Fibroblast of mammary gland (primary cell): Measurements from ENCODE around the gene TLCD3B.

Source experiments
- DNase-seq: peaks from one replicate; pipeline ENCODE4 v3.0.0-alpha.2; 2010; ENCODE audit warnings: low read depth
- H3K4me3 ChIP-seq: 2 replicates; pipeline ENCODE4 v1.5.1; 2011; ENCODE audit warnings: low read depth, mild to moderate bottlenecking, low read length, moderate library complexity; ENCODE audit not compliant: control insufficient read depth
- TF ChIP-seq, protein P1 (sequence below): conservative IDR thresholded peaks from 2 replicates; pipeline ENCODE4 v1.5.1; 2011; ENCODE audit warnings: low read depth, low read length, inconsistent platforms; ENCODE audit not compliant: control insufficient read depth, insufficient read depth

The TLCD3B gene

DNA sequence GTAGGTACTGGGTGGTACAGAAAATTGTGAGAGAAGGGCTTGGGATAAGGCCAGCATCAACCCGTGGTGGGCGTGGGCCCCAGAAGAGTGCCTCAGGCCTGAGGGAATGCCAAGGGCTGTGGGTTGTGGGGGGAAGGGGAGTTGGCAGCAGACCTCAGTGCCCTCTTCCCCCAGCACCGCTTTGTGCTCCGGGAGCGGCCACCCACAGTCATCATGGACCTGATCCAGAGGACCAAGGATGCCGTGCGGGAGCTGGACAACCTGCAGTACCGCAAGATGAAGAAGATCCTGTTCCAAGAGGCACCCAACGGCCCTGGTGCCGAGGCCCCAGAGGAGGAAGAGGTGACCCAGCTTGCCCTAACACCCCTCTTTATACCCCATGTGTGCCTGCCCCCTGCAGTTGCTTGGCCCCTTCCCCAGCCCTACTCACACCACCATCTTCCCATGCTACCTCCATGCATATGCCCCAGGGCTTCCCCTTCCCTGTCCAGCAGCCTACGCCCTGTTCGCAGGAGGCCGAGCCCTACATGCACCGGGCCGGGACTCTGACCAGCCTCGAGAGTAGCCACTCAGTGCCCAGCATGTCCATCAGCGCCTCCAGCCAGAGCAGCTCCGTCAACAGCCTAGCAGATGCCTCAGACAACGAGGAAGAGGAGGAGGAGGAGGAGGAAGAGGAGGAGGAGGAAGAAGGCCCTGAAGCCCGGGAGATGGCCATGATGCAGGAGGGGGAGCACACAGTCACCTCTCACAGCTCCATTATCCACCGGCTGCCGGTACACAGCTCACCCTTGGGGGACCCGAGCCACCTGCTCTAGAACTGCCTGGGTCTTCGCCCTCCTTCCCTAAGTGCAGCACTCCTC is 48.3 kb downstream of the TLCD3B start:
- TF ChIP-seq, protein P1, sequence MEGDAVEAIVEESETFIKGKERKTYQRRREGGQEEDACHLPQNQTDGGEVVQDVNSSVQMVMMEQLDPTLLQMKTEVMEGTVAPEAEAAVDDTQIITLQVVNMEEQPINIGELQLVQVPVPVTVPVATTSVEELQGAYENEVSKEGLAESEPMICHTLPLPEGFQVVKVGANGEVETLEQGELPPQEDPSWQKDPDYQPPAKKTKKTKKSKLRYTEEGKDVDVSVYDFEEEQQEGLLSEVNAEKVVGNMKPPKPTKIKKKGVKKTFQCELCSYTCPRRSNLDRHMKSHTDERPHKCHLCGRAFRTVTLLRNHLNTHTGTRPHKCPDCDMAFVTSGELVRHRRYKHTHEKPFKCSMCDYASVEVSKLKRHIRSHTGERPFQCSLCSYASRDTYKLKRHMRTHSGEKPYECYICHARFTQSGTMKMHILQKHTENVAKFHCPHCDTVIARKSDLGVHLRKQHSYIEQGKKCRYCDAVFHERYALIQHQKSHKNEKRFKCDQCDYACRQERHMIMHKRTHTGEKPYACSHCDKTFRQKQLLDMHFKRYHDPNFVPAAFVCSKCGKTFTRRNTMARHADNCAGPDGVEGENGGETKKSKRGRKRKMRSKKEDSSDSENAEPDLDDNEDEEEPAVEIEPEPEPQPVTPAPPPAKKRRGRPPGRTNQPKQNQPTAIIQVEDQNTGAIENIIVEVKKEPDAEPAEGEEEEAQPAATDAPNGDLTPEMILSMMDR = no peak
- no peak for DNase-seq
- H3K4me3 ChIP-seq = no peak overlapping the region

DNA sequence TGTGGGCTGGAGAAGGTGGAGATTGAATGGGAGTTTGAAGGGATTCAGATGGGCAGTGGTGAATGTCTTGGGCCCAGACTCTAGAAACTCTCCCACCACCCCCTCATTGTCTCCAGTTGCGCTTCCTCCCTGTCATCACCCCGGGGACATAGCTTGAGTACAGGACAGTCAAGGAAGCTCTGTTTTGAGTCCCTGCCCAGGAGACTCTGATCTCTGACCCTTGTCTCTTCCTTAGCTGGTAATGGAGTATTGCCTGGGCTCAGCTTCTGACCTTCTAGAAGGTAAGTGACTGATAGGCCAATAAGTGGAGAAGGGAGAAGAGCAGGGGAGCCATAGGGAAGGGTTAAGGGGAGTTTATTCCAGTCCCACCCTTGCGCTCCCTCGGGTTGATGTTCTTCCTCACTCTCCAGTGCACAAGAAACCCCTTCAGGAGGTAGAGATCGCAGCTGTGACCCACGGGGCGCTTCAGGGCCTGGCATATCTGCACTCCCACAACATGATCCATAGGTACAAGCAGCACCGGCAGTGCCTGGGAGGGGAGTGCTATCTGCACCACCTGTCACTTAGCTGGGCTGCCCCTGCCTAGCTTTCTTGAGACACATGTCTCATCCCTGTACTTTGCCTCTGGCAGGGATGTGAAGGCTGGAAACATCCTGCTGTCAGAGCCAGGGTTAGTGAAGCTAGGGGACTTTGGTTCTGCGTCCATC is 52.4 kb downstream of the TLCD3B start:
- no peak overlapping the region for H3K4me3 ChIP-seq
- DNase-seq = no peak
- TF ChIP-seq, protein P1 = no peak

DNA sequence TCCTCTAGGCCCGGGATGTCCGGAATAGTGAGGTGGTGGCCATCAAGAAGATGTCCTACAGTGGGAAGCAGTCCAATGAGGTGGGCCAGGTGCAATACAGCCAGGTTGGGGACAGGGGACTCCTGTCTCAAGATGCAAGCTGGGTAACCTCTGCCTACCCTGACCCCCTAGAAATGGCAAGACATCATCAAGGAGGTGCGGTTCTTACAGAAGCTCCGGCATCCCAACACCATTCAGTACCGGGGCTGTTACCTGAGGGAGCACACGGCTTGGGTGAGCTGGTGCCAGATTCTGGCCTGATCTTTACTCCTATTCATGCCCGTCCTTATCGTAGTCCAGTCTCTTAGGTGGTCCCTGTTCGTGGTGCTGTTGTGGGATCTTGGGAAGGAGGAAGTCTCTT is 53.0 kb downstream of the TLCD3B start:
- TF ChIP-seq, protein P1 = no peak
- no peak overlapping the region for H3K4me3 ChIP-seq
- DNase-seq = no peak

DNA sequence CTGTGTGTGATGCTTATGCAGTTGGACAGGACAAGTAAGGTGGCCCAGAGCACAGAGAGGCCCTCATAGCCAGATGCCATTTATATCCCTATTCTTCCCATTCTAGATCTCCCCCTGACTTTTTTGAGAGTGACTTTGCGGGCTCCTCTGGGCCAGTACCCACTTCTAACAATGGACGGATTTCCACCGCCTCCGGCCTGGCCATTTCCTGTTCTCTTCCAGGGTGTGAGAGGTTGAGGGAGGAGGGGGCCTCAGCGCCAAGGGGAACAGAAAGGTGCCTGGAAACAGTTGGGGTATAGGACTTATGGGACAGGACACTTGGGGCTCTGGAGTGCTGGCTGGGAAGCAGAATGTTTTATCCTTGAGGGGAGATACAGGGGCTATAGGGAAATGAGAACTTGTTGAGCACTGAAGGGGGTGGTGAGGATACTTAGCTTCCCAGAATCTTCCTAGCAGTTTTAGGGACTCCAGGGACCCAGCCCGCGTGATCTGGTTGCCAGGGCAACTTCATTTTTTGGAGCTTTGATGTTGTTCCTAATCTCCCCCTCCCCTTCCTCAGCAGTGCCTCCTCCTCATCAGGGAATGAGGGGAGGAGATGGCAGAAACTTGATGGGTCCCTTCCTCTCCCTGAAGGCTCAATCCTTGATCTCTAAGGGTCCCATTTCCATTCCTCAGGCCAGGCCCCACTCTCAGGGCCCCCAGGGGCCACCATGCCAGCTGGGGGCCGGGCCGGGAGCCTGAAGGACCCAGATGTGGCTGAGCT is 53.8 kb downstream of the TLCD3B start:
- TF ChIP-seq, protein P1 = no peak
- DNase-seq = no peak
- no peak overlapping the region for H3K4me3 ChIP-seq

DNA sequence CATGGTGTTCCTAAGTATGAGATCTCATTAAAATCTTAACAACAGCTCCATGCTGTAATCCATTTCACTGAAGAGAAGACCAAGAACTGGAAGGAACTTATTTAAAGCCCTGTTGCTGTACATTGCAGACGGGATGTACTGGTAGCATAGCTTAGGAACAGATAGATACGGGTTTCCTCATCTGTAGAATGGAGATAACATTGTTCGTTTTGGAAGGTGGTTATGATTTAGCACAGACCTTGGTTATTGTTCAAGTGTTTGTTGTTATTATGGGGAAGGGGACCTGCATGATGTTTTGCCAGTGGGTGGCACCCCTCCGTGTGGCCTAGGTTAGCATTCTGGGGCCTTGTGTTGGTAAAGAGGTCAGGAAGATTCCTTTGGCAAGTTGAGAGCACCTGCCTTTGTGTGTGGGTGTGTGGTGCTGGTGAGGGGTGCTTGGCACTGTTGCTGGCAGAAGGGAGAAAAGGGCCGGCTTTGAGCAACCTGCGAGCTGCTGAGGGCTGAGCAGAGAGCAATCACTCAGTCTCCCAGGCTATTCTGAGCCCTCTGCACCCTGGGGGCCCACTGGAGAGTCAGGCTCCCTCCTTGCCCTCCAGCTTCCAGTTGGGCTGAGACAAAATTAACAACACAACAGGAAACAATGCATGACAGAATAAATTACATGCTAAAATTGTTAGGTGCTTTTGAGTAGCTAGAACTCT is 55.1 kb downstream of the TLCD3B start:
- H3K4me3 ChIP-seq = peak overlapping the region; percentile 90
- no peak for DNase-seq
- TF ChIP-seq, protein P1 = no peak

DNA sequence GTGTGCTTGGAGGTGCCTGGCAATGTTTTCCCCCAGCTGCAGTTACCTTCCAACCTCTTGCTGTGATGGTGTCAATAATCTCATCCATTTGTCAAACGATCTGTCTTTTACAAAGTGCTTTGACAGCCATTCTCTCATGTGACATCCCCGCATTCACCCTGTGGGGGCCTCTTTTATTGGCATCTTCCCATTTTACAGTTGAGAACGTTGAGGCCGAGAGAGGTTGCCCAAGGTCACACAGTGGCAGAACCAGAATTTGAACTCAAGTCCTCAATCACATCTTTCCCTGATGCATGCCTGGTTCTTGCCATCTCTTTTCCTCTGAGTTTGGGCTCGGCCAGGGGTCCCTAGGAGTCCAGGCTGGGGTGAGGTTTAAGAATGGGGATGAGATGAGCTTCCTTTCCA is 55.9 kb downstream of the TLCD3B start:
- TF ChIP-seq, protein P1 = no peak
- H3K4me3 ChIP-seq = peak overlapping the region; percentile 90
- no peak for DNase-seq
